NCI-H2029 treated with DMSO at 0.1 percent for 48 hours (cell line): ENCODE data around the gene MISP.

Source experiments
- DNase-seq: peaks from one replicate; lab custom pipeline; 2025; lab: John Stamatoyannopoulos, UW

MISP gene

DNA sequence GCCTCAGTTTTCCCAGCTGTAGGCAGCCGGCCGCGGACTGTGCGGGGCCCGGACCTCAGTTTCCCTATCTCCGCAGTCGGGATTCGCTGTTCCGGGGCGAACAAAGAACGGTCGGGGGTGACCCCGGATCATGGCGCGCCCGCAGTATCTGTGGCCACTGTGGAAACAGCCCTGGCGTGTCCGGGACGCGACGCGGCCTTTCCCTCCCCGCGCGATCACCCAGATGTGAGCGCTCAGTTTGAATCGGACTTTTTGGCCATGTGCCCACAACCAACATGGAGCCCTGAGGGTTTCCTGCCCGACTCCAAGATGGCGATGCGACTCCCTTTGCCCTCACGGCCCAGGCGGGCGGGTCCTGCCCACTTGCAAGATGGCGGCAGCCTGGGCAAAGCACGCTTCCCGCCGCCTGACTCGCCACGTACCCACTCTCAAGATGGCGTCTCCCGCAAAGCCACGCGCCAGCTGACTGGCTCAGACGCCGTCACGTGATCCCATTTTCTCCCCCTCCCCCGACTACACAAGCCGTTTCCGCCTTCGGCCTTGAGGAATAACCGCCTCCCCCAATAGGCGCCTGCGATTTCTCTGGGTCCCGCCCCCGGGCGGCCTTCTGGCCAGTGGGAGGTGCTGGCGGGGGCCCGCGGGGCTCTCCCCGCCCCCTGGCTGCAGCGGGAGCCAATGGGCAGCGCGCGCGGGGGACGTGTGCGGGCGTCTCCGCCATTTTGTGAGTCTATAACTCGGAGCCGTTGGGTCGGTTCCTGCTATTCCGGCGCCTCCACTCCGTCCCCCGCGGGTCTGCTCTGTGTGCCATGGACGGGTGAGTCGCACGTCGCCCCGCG lies 46.0 kb downstream of the MISP start, which contains the start of gene PTBP1:
PTBP1 (plus strand) TSS at position 761 of the 836 bp plus-strand sequence; CDS start at position 807, 46 bp downstream.
- peak; percentile 97 for DNase-seq

DNA sequence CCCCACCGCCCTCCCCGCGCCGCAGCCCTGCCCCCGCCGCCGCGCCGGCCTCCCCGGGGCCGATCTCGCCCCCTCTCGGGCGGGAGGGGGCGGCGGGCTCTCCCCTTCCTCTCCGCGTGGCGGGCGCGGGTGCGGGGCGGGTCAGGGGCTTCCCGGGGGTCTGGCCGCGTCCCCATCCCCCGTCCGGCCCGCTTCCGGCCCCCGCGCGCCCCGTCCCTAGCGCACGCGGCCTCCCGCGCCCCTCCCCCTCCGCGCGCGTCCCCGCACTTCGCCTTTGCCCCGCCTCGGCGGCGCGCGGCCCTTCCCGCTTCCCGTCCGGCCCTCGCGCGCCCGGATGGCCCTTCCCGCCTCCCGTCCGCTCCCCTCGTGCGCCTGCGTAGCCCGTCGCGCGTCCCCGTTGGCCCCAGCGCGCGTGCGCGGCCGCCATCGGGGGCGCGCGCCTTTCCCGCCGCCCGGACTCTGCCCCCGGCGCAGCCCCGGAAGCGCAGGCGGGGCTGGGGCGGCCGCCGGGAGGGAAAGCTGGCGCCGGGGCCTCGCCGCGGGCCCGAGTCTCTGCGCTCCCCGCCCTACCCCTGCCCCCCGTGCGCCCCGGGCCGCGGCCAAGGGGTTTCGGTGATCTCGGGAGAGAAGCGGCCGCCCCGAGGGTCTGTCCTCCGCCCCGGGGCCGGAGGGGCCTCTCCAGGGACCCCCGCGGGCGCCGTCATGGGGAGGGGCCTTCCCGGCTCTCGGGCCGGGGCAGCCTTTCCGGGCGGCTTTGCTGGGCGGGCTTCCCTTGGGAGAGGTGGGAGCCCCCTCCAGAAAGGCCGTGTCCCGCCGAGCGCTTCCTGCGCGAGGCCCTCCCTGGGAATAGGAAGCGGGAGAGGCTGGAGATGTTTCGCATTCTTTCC lies 46.9 kb downstream of the MISP start:
- peak; percentile 51 for DNase-seq

DNA sequence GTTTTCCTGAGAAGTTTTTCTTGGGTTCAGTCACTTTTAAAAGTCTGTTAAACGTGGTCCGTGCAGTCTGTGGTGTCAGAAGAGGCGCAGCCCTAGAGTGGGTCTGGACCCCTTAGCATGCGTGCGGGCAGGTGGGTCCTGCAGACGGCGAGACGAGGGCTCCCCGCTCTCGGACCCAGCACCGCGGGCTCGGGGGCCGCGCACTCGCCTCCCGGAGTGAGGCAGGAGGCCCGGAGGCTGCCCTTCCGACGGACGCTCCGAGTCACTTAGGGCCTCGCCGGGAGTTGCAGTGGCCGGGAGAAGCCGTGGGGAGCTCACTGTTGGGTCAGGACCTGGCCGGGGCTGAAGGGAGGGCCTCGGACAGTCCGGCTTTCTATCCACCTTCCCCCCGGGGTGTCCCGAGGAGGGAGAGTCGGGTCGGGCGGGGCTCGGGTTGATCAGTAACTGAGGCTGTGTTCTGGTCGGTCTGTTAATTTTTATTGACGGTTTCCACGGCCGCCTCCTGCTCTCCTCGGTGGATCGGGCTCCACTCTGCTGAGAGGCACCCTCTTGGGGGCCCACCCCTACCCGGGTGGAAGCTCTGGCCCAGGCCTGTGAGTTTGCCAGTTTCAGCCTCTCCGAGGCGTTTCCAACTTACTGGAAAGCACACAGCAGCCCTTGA lies 47.6 kb downstream of the MISP start:
- DNase-seq, result no peak

DNA sequence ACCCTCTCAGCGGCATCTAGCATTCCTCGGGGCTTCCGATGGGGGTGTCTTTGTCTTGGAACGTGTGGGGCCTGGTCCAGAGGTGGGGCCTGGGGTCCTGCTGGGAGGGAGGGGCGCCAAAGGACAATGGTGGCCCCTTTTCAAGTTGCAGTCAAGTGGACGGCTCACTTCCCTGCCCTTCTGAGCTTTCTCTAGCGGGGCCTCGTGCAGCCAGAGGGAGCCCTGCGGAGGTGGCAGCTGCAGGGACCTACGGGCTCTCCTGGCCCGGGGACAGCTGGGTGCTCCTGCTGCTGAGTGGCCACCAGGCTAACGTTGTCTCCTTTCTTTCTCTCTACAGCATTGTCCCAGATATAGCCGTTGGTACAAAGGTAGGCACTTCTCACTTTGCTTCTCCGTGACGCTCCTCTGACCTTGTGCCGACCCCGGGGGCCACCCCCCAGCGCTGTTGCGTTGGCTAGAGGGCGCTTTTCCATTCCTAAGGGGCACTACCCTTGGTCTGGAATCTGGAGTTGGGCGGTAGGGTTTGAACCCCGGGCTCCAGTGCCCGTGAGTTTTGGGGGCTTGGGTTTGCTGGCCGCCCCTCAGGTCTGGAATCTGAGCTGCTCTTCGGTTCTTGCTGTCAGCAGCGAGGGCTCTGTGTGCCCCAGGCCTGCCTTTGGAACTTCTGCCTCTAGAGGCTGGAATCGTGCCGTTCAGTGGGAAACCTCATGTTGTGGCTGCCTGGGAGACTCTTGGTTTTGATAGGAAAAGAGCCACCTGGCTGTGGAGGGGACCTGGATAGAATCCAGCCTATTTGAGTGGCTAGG lies 48.4 kb downstream of the MISP start:
- no peak for DNase-seq

DNA sequence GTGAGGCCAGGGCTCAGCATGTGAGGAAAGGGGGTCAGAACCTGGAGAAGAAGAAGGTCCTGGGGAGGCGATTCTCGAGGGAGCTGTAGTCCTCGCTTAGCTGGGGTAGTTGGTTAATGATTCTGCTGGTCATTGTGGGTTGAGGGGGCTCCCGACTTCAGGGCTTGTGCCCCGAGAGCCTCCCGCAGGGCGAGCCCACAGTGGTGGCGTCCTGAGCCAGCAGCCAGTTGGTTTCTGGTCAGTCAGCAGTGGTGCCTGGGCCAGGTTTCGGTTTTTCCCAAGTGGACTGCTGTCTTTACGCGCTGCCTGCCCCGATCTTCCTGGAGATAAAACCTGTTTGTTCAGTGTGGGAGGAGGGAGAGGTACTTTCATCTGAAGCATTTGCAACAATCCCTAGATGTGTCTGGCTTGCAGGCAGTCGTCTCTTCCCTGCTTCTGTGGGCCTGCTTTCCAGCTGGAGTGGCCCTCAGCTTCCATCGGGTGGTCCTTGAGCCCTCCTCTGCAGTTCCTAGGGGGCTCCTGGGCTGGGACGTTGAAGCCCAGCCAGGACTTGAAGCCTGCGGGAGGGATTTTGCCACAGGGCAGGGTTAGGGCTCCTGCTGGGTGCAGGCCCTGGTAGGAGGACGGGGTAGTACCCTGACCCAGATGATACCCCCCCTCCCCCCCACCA lies 49.6 kb downstream of the MISP start:
- DNase-seq, result no peak

DNA sequence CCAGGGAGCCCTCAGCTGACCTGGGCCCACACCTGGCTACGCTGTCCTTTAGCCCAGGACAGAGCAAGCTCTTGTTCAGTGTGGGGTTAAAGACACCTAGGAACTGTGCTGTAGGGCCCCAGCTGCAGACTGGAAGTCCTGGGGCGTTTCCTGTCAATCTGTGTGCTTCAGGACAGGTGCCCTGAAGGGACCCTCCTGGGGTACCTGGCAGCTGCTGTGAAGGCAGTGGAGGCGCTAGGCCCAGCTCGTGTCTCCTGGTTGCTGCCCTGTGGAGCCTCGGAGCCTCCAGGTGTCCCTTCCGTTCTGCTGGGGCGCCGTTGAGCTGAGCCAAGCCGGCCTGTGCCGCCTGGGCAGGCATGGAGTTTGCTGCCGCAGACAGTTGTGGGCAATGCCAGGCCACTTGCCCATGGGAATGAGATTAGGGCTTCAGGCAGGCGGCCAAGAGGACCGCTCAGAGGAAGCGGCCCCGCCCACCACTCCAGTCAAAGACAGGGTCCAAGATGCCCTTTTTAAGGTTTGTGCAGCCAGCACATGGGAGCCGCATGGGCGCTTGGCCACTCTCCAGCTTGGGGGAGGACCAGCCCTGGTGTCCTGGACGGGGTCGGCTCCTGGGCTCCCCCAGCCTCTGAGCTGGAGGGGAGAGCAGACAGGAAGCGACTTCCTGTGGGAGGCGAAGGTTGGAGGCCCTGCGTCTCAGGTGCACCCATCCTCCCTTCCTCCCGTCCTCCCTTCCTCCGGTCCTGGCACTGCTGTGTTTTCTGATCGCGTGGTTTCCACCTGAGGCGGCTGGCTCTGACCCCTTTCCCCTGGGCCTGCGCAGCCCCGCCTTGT lies 50.3 kb downstream of the MISP start:
- DNase-seq, result peak; percentile 72

DNA sequence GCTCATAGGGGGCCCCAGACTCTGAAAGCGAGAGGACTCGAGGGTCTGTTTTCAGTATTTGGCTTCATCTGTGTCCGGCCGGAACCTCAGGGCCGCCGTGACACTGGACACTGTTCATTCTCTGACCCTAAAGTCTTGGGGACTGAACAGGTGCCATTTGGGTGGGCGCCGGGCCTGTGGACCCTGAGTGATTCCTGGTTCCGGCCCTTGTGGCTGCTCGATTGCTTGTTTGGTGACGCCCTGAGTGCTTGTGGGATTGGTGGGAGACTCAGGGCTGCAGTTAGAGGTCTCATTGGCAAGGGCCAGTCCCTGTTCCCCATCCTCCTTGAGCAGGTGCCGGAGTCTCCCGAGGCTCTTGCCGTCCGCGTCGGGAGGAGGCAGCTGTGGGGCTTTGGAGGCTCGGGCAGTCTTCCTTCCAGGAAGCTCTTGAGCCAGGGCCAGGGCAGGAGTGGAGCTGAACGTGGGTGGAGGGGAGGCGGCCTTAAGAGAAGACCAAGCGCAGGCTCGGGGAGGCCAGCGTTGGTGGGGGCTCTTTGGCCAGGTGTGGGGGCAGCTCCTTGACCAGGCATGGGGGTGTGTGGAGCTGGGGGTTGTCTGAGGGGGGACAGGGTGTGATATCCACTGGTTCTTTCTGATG lies 51.1 kb downstream of the MISP start:
- DNase-seq, result no peak

DNA sequence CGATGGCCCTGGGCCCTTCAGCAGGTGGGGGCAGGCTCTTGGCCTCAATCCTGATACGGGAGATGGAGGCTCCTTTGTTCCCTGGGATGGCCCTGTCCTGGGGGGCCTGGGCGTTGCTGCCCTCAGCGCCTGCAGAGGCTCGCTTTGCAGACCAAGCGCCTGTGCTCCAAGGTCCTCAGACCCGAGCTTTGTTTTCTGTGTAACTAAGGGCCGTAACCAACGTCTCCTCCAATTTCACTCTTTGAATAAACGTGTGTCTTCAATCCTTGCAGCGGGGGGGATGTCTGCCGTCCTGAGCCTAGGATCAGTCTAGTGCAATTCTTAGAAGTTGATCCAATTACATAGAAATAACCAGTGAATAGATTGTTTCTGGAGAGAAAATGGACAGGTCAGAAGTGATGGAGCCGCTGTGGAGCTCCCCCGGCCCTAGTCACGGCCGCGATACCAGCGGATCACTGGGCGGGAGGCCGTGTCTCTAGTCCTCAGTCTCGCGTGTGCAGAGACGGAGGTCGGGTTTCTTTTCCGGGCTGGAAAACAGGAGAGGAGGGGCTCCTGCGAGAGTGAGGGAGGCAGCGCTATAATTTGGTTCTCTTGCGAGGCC lies 51.7 kb downstream of the MISP start:
- no peak for DNase-seq

DNA sequence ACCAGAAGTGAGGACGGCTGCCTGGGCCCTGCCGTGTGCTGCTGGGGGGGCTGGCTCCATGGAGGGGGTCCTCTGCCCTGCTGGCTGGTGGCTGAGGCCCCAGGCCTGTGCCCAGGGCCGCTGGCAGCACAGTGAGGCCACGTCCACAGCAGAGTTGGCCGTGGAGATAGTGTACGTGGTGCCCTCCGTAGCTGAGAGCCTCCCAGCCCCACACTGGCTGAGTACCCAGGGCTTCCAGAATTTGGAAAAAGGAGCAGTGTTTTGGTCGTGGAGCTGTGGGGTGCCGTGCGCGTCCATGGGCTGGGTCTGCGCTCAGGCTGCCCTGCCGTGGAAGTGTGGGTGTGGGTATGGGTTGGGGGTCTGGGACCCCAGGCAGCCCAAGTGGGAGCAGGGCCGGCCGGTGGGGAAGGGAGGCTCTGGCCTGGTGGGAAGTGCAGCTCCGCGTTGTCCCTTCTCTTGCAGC lies 52.2 kb downstream of the MISP start:
- no peak for DNase-seq

DNA sequence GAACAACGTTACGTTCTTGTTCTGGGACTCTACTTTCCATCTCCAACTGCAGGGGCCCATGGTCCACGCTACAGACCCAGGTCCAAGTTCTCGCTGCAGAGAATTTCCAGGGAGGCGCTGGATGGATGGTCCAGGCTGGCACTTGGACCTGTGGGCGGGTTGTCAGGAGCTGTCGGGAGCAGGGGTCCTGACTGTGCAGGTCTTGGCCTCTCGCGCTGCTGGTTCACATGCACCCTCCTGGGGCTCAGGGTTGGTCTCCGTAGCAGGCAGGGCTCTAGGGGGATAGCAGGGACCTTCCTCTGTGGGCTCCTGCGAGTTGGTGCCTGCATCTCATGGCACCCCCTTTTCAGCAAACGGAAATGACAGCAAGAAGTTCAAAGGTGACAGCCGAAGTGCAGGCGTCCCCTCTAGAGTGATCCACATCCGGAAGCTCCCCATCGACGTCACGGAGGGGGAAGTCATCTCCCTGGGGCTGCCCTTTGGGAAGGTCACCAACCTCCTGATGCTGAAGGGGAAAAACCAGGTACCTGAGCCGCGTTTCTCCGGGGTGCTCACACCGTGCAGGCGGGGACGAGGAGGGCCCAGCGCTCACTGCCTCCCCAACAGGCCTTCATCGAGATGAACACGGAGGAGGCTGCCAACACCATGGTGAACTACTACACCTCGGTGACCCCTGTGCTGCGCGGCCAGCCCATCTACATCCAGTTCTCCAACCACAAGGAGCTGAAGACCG lies 52.9 kb downstream of the MISP start:
- no peak for DNase-seq

DNA sequence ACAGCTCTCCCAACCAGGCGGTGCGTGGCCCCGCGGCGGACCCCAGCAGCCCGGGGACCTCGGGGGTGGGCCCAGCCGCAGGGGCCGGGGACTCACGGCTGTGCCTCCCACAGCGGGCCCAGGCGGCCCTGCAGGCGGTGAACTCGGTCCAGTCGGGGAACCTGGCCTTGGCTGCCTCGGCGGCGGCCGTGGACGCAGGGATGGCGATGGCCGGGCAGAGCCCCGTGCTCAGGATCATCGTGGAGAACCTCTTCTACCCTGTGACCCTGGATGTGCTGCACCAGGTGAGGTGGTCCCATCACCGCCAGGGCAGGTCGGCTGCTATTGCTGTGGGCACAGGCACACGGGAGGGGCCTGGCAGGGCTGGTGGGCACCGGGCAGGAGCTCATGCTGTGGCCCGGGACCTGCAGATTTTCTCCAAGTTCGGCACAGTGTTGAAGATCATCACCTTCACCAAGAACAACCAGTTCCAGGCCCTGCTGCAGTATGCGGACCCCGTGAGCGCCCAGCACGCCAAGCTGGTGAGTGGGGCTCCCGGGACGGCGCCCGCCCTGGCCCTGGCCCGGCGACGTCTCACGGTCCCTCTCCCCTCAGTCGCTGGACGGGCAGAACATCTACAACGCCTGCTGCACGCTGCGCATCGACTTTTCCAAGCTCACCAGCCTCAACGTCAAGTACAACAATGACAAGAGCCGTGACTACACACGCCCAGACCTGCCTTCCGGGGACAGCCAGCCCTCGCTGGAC lies 53.7 kb downstream of the MISP start:
- DNase-seq, result no peak

DNA sequence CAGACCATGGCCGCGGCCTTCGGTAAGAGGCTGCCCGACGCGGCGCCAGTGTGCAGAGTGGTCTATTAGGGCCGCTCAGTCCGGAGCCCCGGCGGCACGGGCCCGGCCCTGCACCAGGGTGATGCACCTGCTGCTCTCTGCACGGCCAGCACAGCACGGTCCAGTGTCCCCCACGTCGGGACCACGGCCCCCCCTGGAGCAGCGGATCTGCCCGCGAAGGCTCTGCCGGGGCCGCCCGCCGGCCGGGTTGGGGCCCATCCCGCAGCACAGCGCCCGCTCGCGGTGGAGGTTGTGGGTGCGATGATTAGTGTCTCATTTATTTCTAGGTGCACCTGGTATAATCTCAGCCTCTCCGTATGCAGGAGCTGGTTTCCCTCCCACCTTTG lies 54.2 kb downstream of the MISP start:
- no peak for DNase-seq

DNA sequence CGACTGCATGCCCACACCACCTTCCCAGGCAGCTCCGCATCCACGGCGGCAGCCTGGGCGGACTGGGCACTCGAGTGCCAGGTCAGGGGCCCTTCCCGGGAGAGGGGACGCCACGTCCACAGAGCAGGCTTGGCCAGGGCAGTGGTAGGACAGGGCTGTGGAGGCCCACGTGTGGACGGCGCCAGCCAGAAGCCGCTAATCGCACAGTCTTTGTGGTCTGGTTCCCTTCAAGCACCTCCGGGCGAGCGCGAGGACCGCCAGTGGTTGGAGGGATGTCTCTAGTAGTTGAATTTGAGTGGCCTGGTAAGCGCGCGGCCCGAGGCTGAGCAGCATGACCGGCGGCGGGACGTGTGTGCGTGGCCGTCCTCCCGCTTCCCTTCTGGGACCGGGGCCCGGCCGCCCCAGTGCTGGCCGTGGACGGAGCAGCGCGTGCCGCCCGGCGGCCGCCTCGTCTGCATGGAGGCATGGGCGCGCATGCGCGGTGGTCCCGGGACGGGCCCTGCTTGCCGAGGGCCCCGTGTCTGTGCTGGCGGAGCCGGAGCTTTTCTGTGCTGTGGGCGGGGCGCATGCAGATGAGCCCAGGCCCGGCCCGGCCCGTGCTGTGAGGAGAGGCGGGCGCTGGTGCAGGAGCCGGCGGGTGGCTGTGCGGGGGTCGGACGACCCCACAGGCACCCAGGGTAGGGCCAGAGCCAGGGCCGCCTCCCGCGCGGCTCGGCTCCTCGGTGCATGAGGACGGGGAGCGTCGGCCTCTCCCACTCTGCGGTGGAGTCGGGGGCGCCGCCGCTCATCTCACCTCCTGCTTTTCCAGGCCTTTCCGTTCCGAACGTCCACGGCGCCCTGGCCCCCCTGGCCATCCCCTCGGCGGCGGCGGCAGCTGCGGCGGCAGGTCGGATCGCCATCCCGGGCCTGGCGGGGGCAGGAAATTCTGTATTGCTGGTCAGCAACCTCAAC lies 55.0 kb downstream of the MISP start:
- no peak for DNase-seq

DNA sequence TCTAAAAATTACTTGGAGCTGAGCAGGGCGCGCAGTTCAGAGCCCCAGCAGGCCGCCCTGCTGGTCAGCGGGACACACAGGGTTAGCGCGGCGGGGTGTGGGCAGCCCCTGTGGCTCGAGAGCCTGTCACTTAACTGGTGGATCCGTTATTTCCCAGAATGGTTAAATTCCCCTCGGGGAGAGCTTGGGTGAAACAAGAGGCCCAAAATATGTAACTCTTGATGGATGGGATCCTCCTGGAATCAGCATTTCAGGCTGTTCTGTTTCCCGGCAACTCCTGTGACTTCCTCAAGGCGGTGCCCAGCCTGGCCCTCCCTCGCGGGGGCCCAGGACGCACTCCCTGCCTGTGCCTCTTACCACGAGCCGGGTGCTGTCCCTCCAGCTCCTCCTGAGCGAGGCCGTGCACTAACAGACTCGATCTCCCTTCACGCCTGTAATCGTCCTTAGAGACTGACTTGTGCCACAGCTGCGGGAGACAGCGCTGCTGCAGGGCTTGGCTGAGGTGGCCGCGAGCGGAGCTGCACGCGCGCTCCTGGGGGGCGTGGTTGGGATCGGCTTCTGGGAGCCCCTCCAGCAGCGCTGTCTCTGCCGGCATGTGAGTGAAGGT lies 56.0 kb downstream of the MISP start:
- no peak for DNase-seq

DNA sequence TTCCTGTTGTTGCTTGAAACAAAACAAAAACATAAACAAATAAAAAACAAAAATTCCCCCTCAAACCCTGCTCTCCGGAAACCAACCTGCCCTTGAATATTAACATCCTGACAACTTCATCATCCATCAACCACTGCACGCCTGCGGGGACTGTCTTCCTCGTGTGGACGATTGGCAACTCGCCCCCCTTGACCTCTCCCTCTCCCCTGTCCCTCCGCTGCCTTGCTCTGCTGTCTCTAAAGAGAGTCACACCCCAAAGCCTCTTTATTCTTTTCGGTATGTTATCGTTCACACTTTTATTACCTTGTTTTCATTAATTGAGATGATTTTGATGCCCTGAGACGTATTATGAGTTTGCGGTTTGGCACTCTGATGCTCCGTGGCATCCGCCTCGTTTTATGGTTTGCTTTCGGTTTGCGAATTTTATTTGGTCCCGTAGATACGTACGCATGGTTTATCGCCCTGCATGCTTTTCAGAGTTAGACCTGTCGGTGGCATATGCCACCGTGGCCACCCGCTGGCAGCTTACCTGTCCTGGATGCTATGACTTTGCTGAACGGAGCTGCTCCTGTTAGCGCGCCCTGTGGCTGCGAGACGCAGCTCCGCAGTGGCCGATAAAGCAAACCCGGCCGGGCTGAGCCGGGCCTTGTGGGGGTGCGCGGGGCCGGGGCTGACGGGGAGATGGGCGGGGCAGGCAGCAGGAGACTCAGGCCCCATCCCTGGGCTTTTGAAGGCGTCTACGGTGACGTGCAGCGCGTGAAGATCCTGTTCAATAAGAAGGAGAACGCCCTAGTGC lies 56.9 kb downstream of the MISP start:
- no peak for DNase-seq
